Ishikawa (cell line): Measurements from ENCODE around the gene PKD1.

ENCODE experiments used
- CEBPB ChIP-seq: IDR thresholded peaks from 2 replicates; pipeline ENCODE4 v1.6.1; 2012
- CREB1 ChIP-seq: IDR thresholded peaks from 2 replicates; pipeline ENCODE4 v1.6.1; 2012; ENCODE audit warnings: low read depth
- EGR1 ChIP-seq: IDR thresholded peaks from 2 replicates; pipeline ENCODE4 v1.6.1; 2012
- EP300 ChIP-seq: IDR thresholded peaks from 2 replicates; pipeline ENCODE4 v1.6.1; 2012; ENCODE audit warnings: borderline replicate concordance
- FOXM1 ChIP-seq: IDR thresholded peaks from 2 replicates; pipeline ENCODE4 v1.6.1; 2012; ENCODE audit warnings: low read depth, borderline replicate concordance
- NFIC ChIP-seq: IDR thresholded peaks from 2 replicates; pipeline ENCODE4 v1.6.1; 2012
- RAD21 ChIP-seq: IDR thresholded peaks from 2 replicates; pipeline ENCODE4 v1.6.1; 2012; ENCODE audit warnings: low read depth
- TAF1 ChIP-seq: IDR thresholded peaks from 2 replicates; pipeline ENCODE4 v1.6.1; 2012; ENCODE audit warnings: low read depth, mild to moderate bottlenecking
- TCF12 ChIP-seq: IDR thresholded peaks from 2 replicates; pipeline ENCODE4 v1.6.1; 2012; ENCODE audit warnings: low read depth
- TEAD4 ChIP-seq: IDR thresholded peaks from 2 replicates; pipeline ENCODE4 v1.6.1; 2012
- YY1 ChIP-seq: IDR thresholded peaks from 2 replicates; pipeline ENCODE4 v1.6.1; 2012; ENCODE audit warnings: low read depth
- ZBTB7A ChIP-seq: IDR thresholded peaks from 2 replicates; pipeline ENCODE4 v1.6.1; 2012; ENCODE audit warnings: low read depth
- TF ChIP-seq, protein P1 (sequence below): IDR thresholded peaks from 2 replicates; pipeline ENCODE4 v1.6.1; 2012
- TF ChIP-seq, protein P2 (sequence below): IDR thresholded peaks from 2 replicates; pipeline ENCODE4 v1.6.1; 2012
- TF ChIP-seq, protein P3 (sequence below): IDR thresholded peaks from 2 replicates; pipeline ENCODE4 v1.6.1; 2012; ENCODE audit warnings: low read depth, mild to moderate bottlenecking

The PKD1 gene

DNA sequence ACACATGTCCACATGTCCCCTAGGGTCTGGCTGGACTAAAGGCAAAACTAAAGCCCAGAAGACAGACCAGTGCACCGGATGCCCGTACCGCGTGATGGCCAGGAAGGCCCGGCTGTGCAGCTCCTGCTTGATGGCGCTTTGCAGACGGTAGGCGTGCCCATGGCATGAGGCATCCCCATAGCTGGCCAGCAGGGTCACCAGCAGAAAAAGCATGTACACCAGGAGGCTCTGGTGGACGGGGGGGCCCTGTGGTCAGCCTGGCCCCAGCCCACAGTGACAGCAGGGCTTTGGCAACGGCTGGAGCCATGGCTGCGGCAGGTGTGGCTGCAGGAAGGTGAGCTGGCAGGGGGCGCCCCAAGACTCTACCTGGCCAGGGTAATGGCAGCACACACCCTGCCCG is 42.8 kb downstream of the PKD1 start:
- TF ChIP-seq ZBTB7A (no peak), FOXM1 (no peak), CREB1 (no peak), TEAD4 (no peak), CEBPB (no peak), YY1 (no peak), EGR1 (no peak), TCF12 (no peak), NFIC (no peak), EP300 (no peak), TAF1 (no peak), RAD21 (no peak)
- TF ChIP-seq, protein P1, sequence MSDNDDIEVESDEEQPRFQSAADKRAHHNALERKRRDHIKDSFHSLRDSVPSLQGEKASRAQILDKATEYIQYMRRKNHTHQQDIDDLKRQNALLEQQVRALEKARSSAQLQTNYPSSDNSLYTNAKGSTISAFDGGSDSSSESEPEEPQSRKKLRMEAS, result no peak
- TF ChIP-seq, protein P2, sequence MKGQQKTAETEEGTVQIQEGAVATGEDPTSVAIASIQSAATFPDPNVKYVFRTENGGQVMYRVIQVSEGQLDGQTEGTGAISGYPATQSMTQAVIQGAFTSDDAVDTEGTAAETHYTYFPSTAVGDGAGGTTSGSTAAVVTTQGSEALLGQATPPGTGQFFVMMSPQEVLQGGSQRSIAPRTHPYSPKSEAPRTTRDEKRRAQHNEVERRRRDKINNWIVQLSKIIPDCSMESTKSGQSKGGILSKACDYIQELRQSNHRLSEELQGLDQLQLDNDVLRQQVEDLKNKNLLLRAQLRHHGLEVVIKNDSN, result no peak
- TF ChIP-seq, protein P3, sequence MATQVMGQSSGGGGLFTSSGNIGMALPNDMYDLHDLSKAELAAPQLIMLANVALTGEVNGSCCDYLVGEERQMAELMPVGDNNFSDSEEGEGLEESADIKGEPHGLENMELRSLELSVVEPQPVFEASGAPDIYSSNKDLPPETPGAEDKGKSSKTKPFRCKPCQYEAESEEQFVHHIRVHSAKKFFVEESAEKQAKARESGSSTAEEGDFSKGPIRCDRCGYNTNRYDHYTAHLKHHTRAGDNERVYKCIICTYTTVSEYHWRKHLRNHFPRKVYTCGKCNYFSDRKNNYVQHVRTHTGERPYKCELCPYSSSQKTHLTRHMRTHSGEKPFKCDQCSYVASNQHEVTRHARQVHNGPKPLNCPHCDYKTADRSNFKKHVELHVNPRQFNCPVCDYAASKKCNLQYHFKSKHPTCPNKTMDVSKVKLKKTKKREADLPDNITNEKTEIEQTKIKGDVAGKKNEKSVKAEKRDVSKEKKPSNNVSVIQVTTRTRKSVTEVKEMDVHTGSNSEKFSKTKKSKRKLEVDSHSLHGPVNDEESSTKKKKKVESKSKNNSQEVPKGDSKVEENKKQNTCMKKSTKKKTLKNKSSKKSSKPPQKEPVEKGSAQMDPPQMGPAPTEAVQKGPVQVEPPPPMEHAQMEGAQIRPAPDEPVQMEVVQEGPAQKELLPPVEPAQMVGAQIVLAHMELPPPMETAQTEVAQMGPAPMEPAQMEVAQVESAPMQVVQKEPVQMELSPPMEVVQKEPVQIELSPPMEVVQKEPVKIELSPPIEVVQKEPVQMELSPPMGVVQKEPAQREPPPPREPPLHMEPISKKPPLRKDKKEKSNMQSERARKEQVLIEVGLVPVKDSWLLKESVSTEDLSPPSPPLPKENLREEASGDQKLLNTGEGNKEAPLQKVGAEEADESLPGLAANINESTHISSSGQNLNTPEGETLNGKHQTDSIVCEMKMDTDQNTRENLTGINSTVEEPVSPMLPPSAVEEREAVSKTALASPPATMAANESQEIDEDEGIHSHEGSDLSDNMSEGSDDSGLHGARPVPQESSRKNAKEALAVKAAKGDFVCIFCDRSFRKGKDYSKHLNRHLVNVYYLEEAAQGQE, result no peak

DNA sequence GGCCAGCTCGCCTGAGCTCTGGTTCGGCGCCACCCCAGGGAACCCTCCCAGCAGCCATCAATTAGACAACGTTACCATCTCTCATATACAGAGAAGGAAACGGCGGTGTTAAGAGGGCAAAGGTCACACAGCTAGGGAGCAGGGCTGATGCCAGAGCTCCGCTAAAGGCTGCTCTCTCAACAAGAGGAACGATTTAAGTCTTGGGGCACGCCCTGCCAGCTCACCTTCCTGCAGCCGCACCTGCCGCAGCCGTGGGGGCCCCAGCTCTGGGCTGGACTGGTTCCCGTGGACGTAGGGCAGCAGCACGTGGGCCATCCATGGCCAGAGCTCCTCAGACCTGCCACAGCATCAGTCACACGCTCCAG is 43.5 kb downstream of the PKD1 start:
- no peak for TF ChIP-seq TCF12
- no peak for TF ChIP-seq ZBTB7A
- no peak for TF ChIP-seq RAD21
- TF ChIP-seq, protein P1, result no peak
- TF ChIP-seq NFIC, result no peak
- TF ChIP-seq, protein P3, result no peak
- no peak for TF ChIP-seq TAF1
- TF ChIP-seq, protein P2, result no peak
- TF ChIP-seq TEAD4, result no peak
- no peak for TF ChIP-seq YY1
- no peak for TF ChIP-seq EGR1
- TF ChIP-seq CREB1, result no peak
- TF ChIP-seq EP300, result no peak
- TF ChIP-seq CEBPB, result no peak
- TF ChIP-seq FOXM1, result no peak

DNA sequence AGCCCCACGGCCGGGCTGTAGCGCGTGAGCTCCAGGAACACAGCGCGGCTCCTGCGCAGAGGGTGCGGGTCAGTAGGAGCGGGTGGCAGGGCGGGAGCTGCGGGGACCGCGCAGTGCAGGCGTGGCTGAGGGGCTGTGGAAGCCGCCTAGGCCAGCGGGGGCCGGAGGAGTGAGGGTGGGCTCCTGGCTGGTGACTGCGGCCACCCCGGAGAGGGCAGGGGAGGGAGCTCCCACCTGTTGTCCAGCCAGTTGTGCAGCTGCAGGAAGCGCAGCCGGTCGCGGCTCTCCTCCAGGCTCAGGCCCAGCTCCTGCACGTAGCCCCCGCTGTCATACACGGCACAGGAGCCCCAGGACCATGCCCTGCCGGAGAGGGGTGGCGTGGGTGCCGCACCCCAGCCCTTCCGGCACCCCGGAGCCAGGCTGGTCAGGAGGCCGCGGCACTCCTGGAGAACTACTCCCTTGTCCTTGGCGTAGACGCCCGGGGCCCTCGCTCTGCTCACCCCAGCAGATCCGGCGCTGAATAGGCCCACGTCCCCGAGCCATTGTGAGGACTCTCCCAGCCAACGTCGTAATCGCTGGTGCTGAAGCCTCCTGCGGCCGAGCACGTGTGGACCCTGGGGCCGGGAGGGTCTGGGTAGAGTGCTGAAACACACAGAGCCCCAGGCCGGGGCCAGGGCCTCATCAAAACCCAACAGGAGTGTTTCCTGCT is 44.0 kb downstream of the PKD1 start:
- peak; percentile 11; the same call in 1 of the 2 replicates for TF ChIP-seq RAD21
- TF ChIP-seq TAF1, result no peak
- TF ChIP-seq, protein P2, result no peak

GRCh38 chr16:2090777-2091546 is 44.7 kb downstream of the PKD1 start:
- TF ChIP-seq, protein P2, result no peak
- peak; percentile 66 for TF ChIP-seq TEAD4
- TF ChIP-seq, protein P1, result peak; percentile 91
- TF ChIP-seq RAD21, result peak; percentile 58; the same call in 1 of the 2 replicates
- TF ChIP-seq EGR1, result peak; percentile 33; the same call in 1 of the 2 replicates
- no peak for TF ChIP-seq CREB1
- TF ChIP-seq, protein P3, result no peak
- TF ChIP-seq TCF12, result peak; percentile 84; the same call in 1 of the 2 replicates
- peak; percentile 26; the same call in 1 of the 2 replicates for TF ChIP-seq EP300
- peak; percentile 9; the same call in 1 of the 2 replicates for TF ChIP-seq CEBPB
- TF ChIP-seq FOXM1, result no peak
- peak; percentile 88 for TF ChIP-seq NFIC
- no peak for TF ChIP-seq TAF1
- TF ChIP-seq YY1, result 0 out of 2 replicates have a peak, but pooled peaks have one; percentile 22
- TF ChIP-seq ZBTB7A, result peak; percentile 65; the same call in 1 of the 2 replicates
